ENCODE results near the gene SCGB1C2. TPM values are rescaled to one million over a fixed set of nuclear protein-coding genes. Genes with fewer than 3 reads are reported as not detected.
A peak's percentile ranks its signal among the peaks of the same experiment; 100 is the strongest.

SCGB1C2 gene
- total RNA-seq, 3 donors from 2014 or later: not detected

- TF ChIP-seq CTCF (IDR thresholded peaks at IDR 0.05): no peak
- intact Hi-C loops (cut with DNase I, micrococcal nuclease): no loop called here
- ATAC-seq: no peak
- DNase-seq: peak in 1 of 3 donors; percentile 1
- H3K36me3 ChIP-seq (ENCODE audit: low read depth): no peaks in the 10 kb centered on the region
- no peaks in the 10 kb centered on the region for H3K4me1 ChIP-seq (ENCODE audit: low read depth)
- no peak overlapping the region for H3K4me3 ChIP-seq
- no peaks in the 10 kb centered on the region for H3K9me3 ChIP-seq
Observed at GRCh38 chr17:153851-154250, 16.5 kb downstream of the SCGB1C2 start.

- no peak for TF ChIP-seq CTCF (IDR thresholded peaks at IDR 0.05)
- intact Hi-C loops (cut with DNase I, micrococcal nuclease): no loop called here
- no peak for ATAC-seq
- no peaks in the 10 kb centered on the region for H3K4me1 ChIP-seq (ENCODE audit: low read depth)
- no peak overlapping the region for H3K4me3 ChIP-seq
- H3K9me3 ChIP-seq: no peaks in the 10 kb centered on the region
- DNase-seq: no peak
- H3K36me3 ChIP-seq (ENCODE audit: low read depth): no peaks in the 10 kb centered on the region
Observed at GRCh38 chr17:155576-155975, 18.2 kb downstream of the SCGB1C2 start.

GRCh38 chr17:156094-156621 lies 18.8 kb downstream of the SCGB1C2 start:
- no peak for ATAC-seq

GRCh38 chr17:156946-157345 lies 19.6 kb downstream of the SCGB1C2 start:
- TF ChIP-seq CTCF (IDR thresholded peaks at IDR 0.05): no peak
- no peaks in the 10 kb centered on the region for H3K4me1 ChIP-seq (ENCODE audit: low read depth)
- no peaks in the 10 kb centered on the region for H3K36me3 ChIP-seq (ENCODE audit: low read depth)
- intact Hi-C loops (cut with DNase I, micrococcal nuclease): no loop called here
- DNase-seq: peak in 1 of 3 donors; percentile 29
- no peaks in the 10 kb centered on the region for H3K9me3 ChIP-seq
- no peak overlapping the region for H3K4me3 ChIP-seq
- no peak for ATAC-seq

More at GRCh38 chr17:156094-156621, 18.8 kb downstream of the SCGB1C2 start:
- no peak for TF ChIP-seq CTCF (IDR thresholded peaks at IDR 0.05)
- Histone ChIP-seq H3K9me3 (no peaks in the 10 kb centered on the region), H3K4me1 (ENCODE audit: low read depth) (no peaks in the 10 kb centered on the region), H3K36me3 (ENCODE audit: low read depth) (no peaks in the 10 kb centered on the region), H3K4me3 (no peak overlapping the region)
- intact Hi-C loops (cut with DNase I, micrococcal nuclease): no loop called here
- DNase-seq: peak in 1 of 3 donors; percentile 19

- Histone ChIP-seq H3K4me1 (ENCODE audit: low read depth) (no peaks in the 10 kb centered on the region), H3K4me3 (no peak overlapping the region), H3K36me3 (ENCODE audit: low read depth) (no peaks in the 10 kb centered on the region), H3K9me3 (no peaks in the 10 kb centered on the region)
- ATAC-seq: no peak
- TF ChIP-seq CTCF (IDR thresholded peaks at IDR 0.05): no peak
- DNase-seq: peak in 1 of 3 donors; percentile 9
- intact Hi-C loops (cut with DNase I, micrococcal nuclease): no loop called here
Observed at GRCh38 chr17:157901-158300, 20.5 kb downstream of the SCGB1C2 start.

GRCh38 chr17:158379-158778 lies 21.0 kb downstream of the SCGB1C2 start:
- no peaks in the 10 kb centered on the region for H3K9me3 ChIP-seq
- intact Hi-C loops (cut with DNase I, micrococcal nuclease): no loop called here
- H3K36me3 ChIP-seq (ENCODE audit: low read depth): no peaks in the 10 kb centered on the region
- DNase-seq: peak in 1 of 3 donors; percentile 11
- H3K4me1 ChIP-seq (ENCODE audit: low read depth): no peaks in the 10 kb centered on the region
- no peak for ATAC-seq
- no peak for TF ChIP-seq CTCF (IDR thresholded peaks at IDR 0.05)
- no peak overlapping the region for H3K4me3 ChIP-seq

Data from mucosa of descending colon (tissue), 3 donors.